Astrocyte (in vitro differentiated cells and primary cell): Measurements from ENCODE around the gene CHD5. TPM values are rescaled to one million over a fixed set of nuclear protein-coding genes. Genes with fewer than 3 reads are reported as not detected.

Experiments
- DNase-seq: peaks from one replicate; pipeline ENCODE4 v3.0.0-alpha.2; 2010; ENCODE audit warnings: low read depth
- FAIRE-seq: peaks from 2 replicates; lab custom pipeline; 2011; peaks lifted over from hg19 to GRCh38; lab: Jason Lieb, UNC
- H2AFZ ChIP-seq: 2 replicates; pipeline ENCODE4 v1.6.0; 2012; ENCODE audit warnings: low read depth, low read length, inconsistent platforms
- H3K27ac ChIP-seq: 2 replicates; pipeline ENCODE4 v1.5.1; 2011; ENCODE audit warnings: low read depth, low read length, inconsistent platforms
- H3K27me3 ChIP-seq: 2 replicates; pipeline ENCODE4 v1.6.0; 2011; ENCODE audit warnings: low read length, inconsistent platforms; ENCODE audit not compliant: insufficient read depth
- H3K36me3 ChIP-seq: 2 replicates; pipeline ENCODE4 v1.5.1; 2011; ENCODE audit warnings: low read length, inconsistent platforms; ENCODE audit not compliant: insufficient read depth
- H3K4me1 ChIP-seq: 2 replicates; pipeline ENCODE4 v1.5.1; 2011; ENCODE audit warnings: low read length, inconsistent platforms; ENCODE audit not compliant: insufficient read depth
- H3K4me2 ChIP-seq: 2 replicates; pipeline ENCODE4 v1.6.0; 2012; ENCODE audit warnings: low read length, inconsistent platforms
- H3K4me3 ChIP-seq: 2 replicates; pipeline ENCODE4 v1.5.1; 2011; ENCODE audit warnings: low read depth, mild to moderate bottlenecking, low read length, inconsistent platforms; ENCODE audit not compliant: insufficient read depth
- H3K79me2 ChIP-seq: 2 replicates; pipeline ENCODE4 v1.6.0; 2012; ENCODE audit warnings: mild to moderate bottlenecking, low read length, inconsistent platforms; ENCODE audit not compliant: insufficient read depth
- H3K9ac ChIP-seq: 2 replicates; pipeline ENCODE4 v1.6.0; 2012; ENCODE audit warnings: mild to moderate bottlenecking, low read length, inconsistent platforms
- H3K9me3 ChIP-seq: 2 replicates; pipeline ENCODE4 v1.5.1; 2012; ENCODE audit warnings: low read depth, mild to moderate bottlenecking, low read length, inconsistent platforms; ENCODE audit not compliant: insufficient read depth
- H4K20me1 ChIP-seq: 2 replicates; pipeline ENCODE4 v1.6.0; 2012; ENCODE audit warnings: low read length, inconsistent platforms; ENCODE audit not compliant: insufficient read depth
- H3K27ac Mint-ChIP-seq: one replicate; pipeline ENCODE4 v1.8.0; 2021; ENCODE audit warnings: mild to moderate bottlenecking, mixed read lengths; ENCODE audit not compliant: unreplicated experiment
- H3K27me3 Mint-ChIP-seq: one replicate; pipeline ENCODE4 v1.8.0; 2021; ENCODE audit warnings: low read depth, mixed read lengths; ENCODE audit not compliant: unreplicated experiment
- H3K36me3 Mint-ChIP-seq: one replicate; pipeline ENCODE4 v1.8.0; 2021; ENCODE audit warnings: low read depth, mixed read lengths; ENCODE audit not compliant: unreplicated experiment
- H3K4me1 Mint-ChIP-seq: one replicate; pipeline ENCODE4 v1.8.0; 2021; ENCODE audit warnings: low read depth, mixed read lengths; ENCODE audit not compliant: unreplicated experiment
- H3K4me3 Mint-ChIP-seq: one replicate; pipeline ENCODE4 v1.8.0; 2021; ENCODE audit warnings: mild to moderate bottlenecking, moderate library complexity, mixed read lengths; ENCODE audit not compliant: unreplicated experiment
- H3K9me3 Mint-ChIP-seq: one replicate; pipeline ENCODE4 v1.8.0; 2021; ENCODE audit warnings: mild to moderate bottlenecking, mixed read lengths; ENCODE audit not compliant: unreplicated experiment
- CTCF ChIP-seq: IDR thresholded peaks from 2 replicates; pipeline ENCODE4 v1.5.1; 2011; ENCODE audit warnings: low read depth, mild to moderate bottlenecking, inconsistent platforms, low read length, moderate library complexity; ENCODE audit not compliant: insufficient read depth
- EZH2 ChIP-seq: IDR thresholded peaks from 2 replicates; pipeline ENCODE4 v1.6.1; 2012; ENCODE audit warnings: mild to moderate bottlenecking, low read length, inconsistent platforms; ENCODE audit not compliant: insufficient read depth
- total RNA-seq: library from RNA; stranded (reverse); gene quantifications from 2 replicates; pipeline ENCODE4 v1.2.1, GENCODE V29; 2021

The CHD5 gene
- total RNA-seq, 1 donor from 2014 or later: 0.18 TPM

- peaks cover 17% of the 10 kb centered on the region for H3K27me3 Mint-ChIP-seq
- FAIRE-seq (no peak), DNase-seq (no peak)
- H3K27ac Mint-ChIP-seq: no peak overlapping the region
- Histone ChIP-seq H3K79me2 (no peaks in the 10 kb centered on the region), H3K4me2 (no peak overlapping the region), H3K9ac (no peak overlapping the region), H3K27ac (no peak overlapping the region), H4K20me1 (no peaks in the 10 kb centered on the region), H3K36me3 (no peaks in the 10 kb centered on the region), H2AFZ (no peak overlapping the region), H3K4me3 (no peak overlapping the region), H3K27me3 (no peaks in the 10 kb centered on the region), H3K9me3 (no peaks in the 10 kb centered on the region), H3K4me1 (no peaks in the 10 kb centered on the region)
- no peak overlapping the region for H3K4me3 Mint-ChIP-seq
- H3K36me3 Mint-ChIP-seq: no peaks in the 10 kb centered on the region
- peaks cover 6% of the 10 kb centered on the region for H3K9me3 Mint-ChIP-seq
- H3K4me1 Mint-ChIP-seq: no peaks in the 10 kb centered on the region
- TF ChIP-seq CTCF: no peak
- no peak for TF ChIP-seq EZH2
Observed at GRCh38 chr1:6123816-6124215, 56.3 kb downstream of the CHD5 start.

- no peak overlapping the region for H2AFZ ChIP-seq
- H3K9ac ChIP-seq: no peak overlapping the region
- H3K27ac ChIP-seq: no peak overlapping the region
- H3K4me3 Mint-ChIP-seq: no peak overlapping the region
- H3K4me3 ChIP-seq: no peak overlapping the region
- H3K27ac Mint-ChIP-seq: no peak overlapping the region
- no peak for DNase-seq
- H3K36me3 Mint-ChIP-seq: no peaks in the 10 kb centered on the region
- H3K27me3 Mint-ChIP-seq: peaks cover 14% of the 10 kb centered on the region
- no peaks in the 10 kb centered on the region for H3K27me3 ChIP-seq
- no peak overlapping the region for H3K4me2 ChIP-seq
- no peaks in the 10 kb centered on the region for H3K4me1 Mint-ChIP-seq
- no peaks in the 10 kb centered on the region for H3K36me3 ChIP-seq
- no peaks in the 10 kb centered on the region for H3K79me2 ChIP-seq
- TF ChIP-seq EZH2 (no peak), CTCF (no peak)
- H3K9me3 Mint-ChIP-seq: peaks cover 6% of the 10 kb centered on the region
- H3K4me1 ChIP-seq: no peaks in the 10 kb centered on the region
- no peaks in the 10 kb centered on the region for H3K9me3 ChIP-seq
- no peak for FAIRE-seq
- no peaks in the 10 kb centered on the region for H4K20me1 ChIP-seq
Observed at GRCh38 chr1:6123083-6123482, 57.0 kb downstream of the CHD5 start.

DNA sequence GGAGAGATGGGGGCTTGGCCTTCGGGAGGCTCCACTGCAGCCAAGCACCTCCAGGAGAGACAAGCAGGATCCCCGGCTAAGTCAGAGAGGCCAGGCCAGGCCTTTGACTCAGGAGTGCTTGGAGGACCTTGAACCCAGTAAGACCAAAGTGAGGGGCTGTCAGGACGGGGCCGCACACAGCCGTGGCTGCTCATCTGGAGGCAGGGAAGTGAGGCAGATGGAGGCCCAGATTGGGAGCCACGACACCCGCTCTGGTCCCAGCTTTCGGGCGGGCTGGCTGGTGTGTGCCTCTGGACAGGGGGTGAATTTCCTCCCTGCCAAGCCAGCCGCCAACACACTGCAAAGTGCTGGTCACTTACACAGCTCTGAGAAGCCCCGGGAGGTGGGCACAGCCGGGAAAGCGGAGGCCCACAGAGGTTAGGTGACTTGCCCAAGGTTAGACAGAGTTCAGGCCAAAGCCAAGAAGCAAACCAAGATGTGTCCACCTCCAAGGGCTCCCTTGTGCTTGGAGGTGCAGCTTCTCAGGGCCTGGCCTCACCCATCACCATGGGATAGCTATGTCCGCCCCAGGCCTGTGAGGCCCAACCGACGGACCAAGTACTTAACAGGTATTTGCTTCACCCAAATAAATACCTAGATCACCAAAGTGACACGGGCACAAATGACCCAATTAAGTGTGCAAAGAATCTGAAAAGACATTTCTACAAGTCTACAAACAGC is 58.3 kb downstream of the CHD5 start:
- H3K4me1 ChIP-seq: no peaks in the 10 kb centered on the region
- H3K79me2 ChIP-seq: no peaks in the 10 kb centered on the region
- H3K36me3 Mint-ChIP-seq: no peaks in the 10 kb centered on the region
- no peak overlapping the region for H3K27ac ChIP-seq
- H3K4me3 ChIP-seq: no peak overlapping the region
- no peak overlapping the region for H3K27ac Mint-ChIP-seq
- H2AFZ ChIP-seq: no peak overlapping the region
- no peaks in the 10 kb centered on the region for H4K20me1 ChIP-seq
- no peaks in the 10 kb centered on the region for H3K9me3 ChIP-seq
- no peaks in the 10 kb centered on the region for H3K36me3 ChIP-seq
- FAIRE-seq (no peak), DNase-seq (no peak)
- no peak overlapping the region for H3K4me3 Mint-ChIP-seq
- H3K9me3 Mint-ChIP-seq: peaks cover 2% of the 10 kb centered on the region
- no peaks in the 10 kb centered on the region for H3K27me3 ChIP-seq
- H3K4me2 ChIP-seq: no peak overlapping the region
- H3K27me3 Mint-ChIP-seq: peaks cover 9% of the 10 kb centered on the region
- H3K9ac ChIP-seq: no peak overlapping the region
- no peak for TF ChIP-seq CTCF
- TF ChIP-seq EZH2: no peak
- H3K4me1 Mint-ChIP-seq: no peaks in the 10 kb centered on the region
